CD14-positive monocyte (primary cell): ENCODE measurements around the gene WRNIP1. TPM values are rescaled to one million over a fixed set of nuclear protein-coding genes. Genes with fewer than 3 reads are reported as not detected.

Source experiments
- DNase-seq, 3 donors: peaks; one replicate each; pipeline ENCODE4 v3.0.0-alpha.2; 2011 to 2022
- H2AFZ ChIP-seq: 2 replicates; pipeline ENCODE4 v1.6.0; 2012; ENCODE audit warnings: mild to moderate bottlenecking, low read depth, low read length, inconsistent platforms; ENCODE audit not compliant: insufficient read depth, poor library complexity, severe bottlenecking
- H3K27ac ChIP-seq, 2 donors: 1 replicate in 1 of 2; 2 replicates in 1 of 2; pipeline ENCODE4 v1.5.1; 2012 to 2013; ENCODE audit warnings: low read length in 2 of 2, control low read depth in 1 of 2, inconsistent platforms in 1 of 2, low read depth in 1 of 2, mild to moderate bottlenecking in 1 of 2
- H3K27me3 ChIP-seq, 2 donors: one replicate each; pipeline versions ENCODE4 v1.6.0 to v1.6.1; 2011 to 2013; ENCODE audit warnings: low read length in 2 of 2; ENCODE audit not compliant: control insufficient read depth in 2 of 2, insufficient read depth in 2 of 2
- H3K36me3 ChIP-seq, 2 donors: replicated peaks in 1 of 2; 1 replicate in 1 of 2; 2 replicates in 1 of 2; pipeline versions ENCODE4 v1.5.1 to v1.6.1; 2012 to 2013; ENCODE audit warnings: low read length in 2 of 2, control low read depth in 1 of 2, inconsistent platforms in 1 of 2, mild to moderate bottlenecking in 1 of 2; ENCODE audit not compliant: insufficient read depth in 2 of 2, control insufficient read depth in 1 of 2
- H3K4me1 ChIP-seq, 2 donors: 1 replicate in 1 of 2; 2 replicates in 1 of 2; pipeline versions ENCODE4 v1.5.1 to v1.6.1; 2012 to 2013; ENCODE audit warnings: low read length in 2 of 2, control low read depth in 1 of 2, inconsistent platforms in 1 of 2, mild to moderate bottlenecking in 1 of 2, moderate library complexity in 1 of 2; ENCODE audit not compliant: insufficient read depth in 2 of 2, control insufficient read depth in 1 of 2
- H3K4me2 ChIP-seq: replicated peaks from 2 replicates; pipeline ENCODE3; 2012; ENCODE audit warnings: low read length, moderate library complexity, mild to moderate bottlenecking; ENCODE audit not compliant: poor library complexity, severe bottlenecking; ENCODE audit errors: extremely low read depth
- H3K4me3 ChIP-seq, 3 experiments: fragments of 200-600 bp in 1 of 3; sonication (generic) in 1 of 3; replicated peaks in 1 of 3; 1 replicate in 2 of 3; 2 replicates in 1 of 3; pipeline ENCODE4 v1.5.1; 2011 to 2013; ENCODE audit warnings: low read length in 3 of 3, mild to moderate bottlenecking in 3 of 3, control low read depth in 2 of 3, low read depth in 2 of 3, inconsistent platforms in 1 of 3, moderate library complexity in 1 of 3
- H3K79me2 ChIP-seq: 2 replicates; pipeline ENCODE4 v1.6.0; 2012; ENCODE audit warnings: mild to moderate bottlenecking, control low read depth, inconsistent platforms, low read length, moderate library complexity; ENCODE audit not compliant: insufficient read depth
- H3K9ac ChIP-seq: 2 replicates; pipeline ENCODE4 v1.6.0; 2017; ENCODE audit warnings: low read length, mild to moderate bottlenecking; ENCODE audit not compliant: insufficient read depth, poor library complexity, severe bottlenecking
- H3K9me3 ChIP-seq, 2 donors: replicated peaks in 1 of 2; 1 replicate in 1 of 2; 2 replicates in 1 of 2; pipeline versions ENCODE4 v1.5.1 to v1.6.1; 2012 to 2013; ENCODE audit warnings: low read length in 2 of 2, control low read depth in 1 of 2; ENCODE audit not compliant: control insufficient read depth in 1 of 2, insufficient read depth in 1 of 2
- H4K20me1 ChIP-seq: 2 replicates; pipeline ENCODE4 v1.6.0; 2012; ENCODE audit warnings: mild to moderate bottlenecking, low read length, control low read depth, moderate library complexity; ENCODE audit not compliant: insufficient read depth
- H3K27ac Mint-ChIP-seq, 7 donors: one replicate each; pipeline ENCODE4 v1.8.0; 2020; ENCODE audit warnings: mild to moderate bottlenecking in 7 of 7, mixed read lengths in 7 of 7, moderate library complexity in 6 of 7, inconsistent platforms in 2 of 7
- H3K27me3 Mint-ChIP-seq, 3 donors: one replicate each; pipeline ENCODE4 v1.8.0; 2021 to 2022; ENCODE audit warnings: low read depth in 3 of 3, mild to moderate bottlenecking in 3 of 3, mixed read lengths in 3 of 3, moderate library complexity in 3 of 3, inconsistent platforms in 1 of 3
- H3K36me3 Mint-ChIP-seq, 2 donors: one replicate each; pipeline ENCODE4 v1.8.0; 2020; ENCODE audit warnings: mixed read lengths in 2 of 2, inconsistent platforms in 1 of 2, mild to moderate bottlenecking in 1 of 2
- H3K4me1 Mint-ChIP-seq: one replicate; pipeline ENCODE4 v1.8.0; 2020; ENCODE audit warnings: mild to moderate bottlenecking, mixed read lengths
- H3K4me3 Mint-ChIP-seq, 2 donors: one replicate each; pipeline ENCODE4 v1.8.0; 2020; ENCODE audit warnings: mild to moderate bottlenecking in 2 of 2, mixed read lengths in 2 of 2, moderate library complexity in 1 of 2
- H3K9me3 Mint-ChIP-seq, 7 donors: one replicate each; pipeline ENCODE4 v1.8.0; 2020 to 2022; ENCODE audit warnings: mixed read lengths in 7 of 7, mild to moderate bottlenecking in 6 of 7, moderate library complexity in 6 of 7, inconsistent platforms in 2 of 7
- WGBS: methylation state at CpG from one replicate; pipeline ENCODE4 v1.1.5; 2013; ENCODE audit warnings: missing lambda C conversion rate; ENCODE audit not compliant: insufficient coverage; 5-methylcytosine and 5-hydroxymethylcytosine counted together
- intact Hi-C, 2 donors: fragments of 100-400 bp; cut with micrococcal nuclease; formaldehyde crosslinking; loops; one replicate each; pipeline versions ENCODE4 v1.15.0 to v1.15.1; 2023
- polyA plus RNA-seq, 3 donors: library from polyadenylated mRNA; depleted of rRNA in 1 of 3; unstranded in 2 of 3; stranded (reverse) in 1 of 3; fragments of 300-500 nt in 2 of 3; fragments of >200 nt in 1 of 3; fragmentation: Illumina TruSeq in 2 of 3; gene quantifications; 1 replicate in 2 of 3; 2 replicates in 1 of 3; pipeline ENCODE4 v1.2.3, GENCODE V29; 2012 to 2021
- TF ChIP-seq, protein P1 (sequence below): fragments of 200-600 bp; IDR thresholded peaks from one replicate; pipeline ENCODE4 v1.8.0; 2022; ENCODE audit warnings: antibody characterized with exemption, mild to moderate bottlenecking

WRNIP1 gene
- polyA plus RNA-seq, 3 donors = 17.5 to 25.8 (median 17.8) TPM

DNA sequence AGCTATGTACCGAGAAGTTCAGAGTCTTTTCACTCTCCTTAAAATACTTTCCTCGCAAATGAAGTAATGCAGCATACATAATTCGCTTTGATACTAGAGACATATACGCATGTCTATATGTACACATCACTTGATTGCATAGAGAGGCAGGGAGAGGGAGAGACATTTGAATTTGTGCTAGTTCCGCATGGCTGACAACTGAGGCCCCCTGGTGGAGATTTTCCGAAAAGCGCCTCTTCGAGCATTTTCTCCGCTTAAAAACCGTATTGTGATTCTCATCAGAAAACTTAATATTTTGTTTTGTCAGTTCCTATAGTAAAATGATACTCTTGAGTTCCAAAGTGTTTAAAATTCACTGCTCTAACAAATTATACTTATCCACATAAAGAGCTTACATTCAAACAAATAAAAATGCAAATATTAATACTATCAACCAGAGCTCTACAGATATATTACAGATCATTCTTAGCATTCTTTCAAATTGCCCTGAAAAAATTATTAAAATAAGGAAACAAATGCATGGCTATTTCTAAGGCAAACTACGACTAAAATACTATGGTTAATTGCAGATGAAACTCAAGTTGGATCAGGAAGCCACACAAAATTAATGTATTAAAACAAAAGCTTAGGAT, 15.1 kb upstream of the WRNIP1 start:
- no CpG with 5 or more reads among the region's 11 CpGs for WGBS
- intact Hi-C loops = loop anchor here in 1 of 2 donors (5.0 kb wide), 1 partner anchor 1153 kb away; no protein-coding TSS in a partner anchor
- H3K4me1 ChIP-seq = peaks cover 0 to 4% of the 10 kb centered on the region in 2 donors
- no peak overlapping the region for H3K4me3 ChIP-seq
- no peaks in the 10 kb centered on the region for H3K27me3 ChIP-seq
- peaks cover 0 to 9% (median 8%) of the 10 kb centered on the region in 3 donors for H3K27me3 Mint-ChIP-seq
- peak overlapping the region in 1 of 7 donors; percentile 43 for H3K27ac Mint-ChIP-seq
- no peak overlapping the region for H3K4me2 ChIP-seq
- no peak overlapping the region for H3K27ac ChIP-seq
- H3K79me2 ChIP-seq = no peaks in the 10 kb centered on the region
- H3K36me3 ChIP-seq = no peaks in the 10 kb centered on the region
- H2AFZ ChIP-seq = no peak overlapping the region
- H3K4me1 Mint-ChIP-seq = peaks cover 5% of the 10 kb centered on the region
- H3K9me3 Mint-ChIP-seq = no peaks in the 10 kb centered on the region
- no peak overlapping the region for H3K9ac ChIP-seq
- TF ChIP-seq, protein P1, sequence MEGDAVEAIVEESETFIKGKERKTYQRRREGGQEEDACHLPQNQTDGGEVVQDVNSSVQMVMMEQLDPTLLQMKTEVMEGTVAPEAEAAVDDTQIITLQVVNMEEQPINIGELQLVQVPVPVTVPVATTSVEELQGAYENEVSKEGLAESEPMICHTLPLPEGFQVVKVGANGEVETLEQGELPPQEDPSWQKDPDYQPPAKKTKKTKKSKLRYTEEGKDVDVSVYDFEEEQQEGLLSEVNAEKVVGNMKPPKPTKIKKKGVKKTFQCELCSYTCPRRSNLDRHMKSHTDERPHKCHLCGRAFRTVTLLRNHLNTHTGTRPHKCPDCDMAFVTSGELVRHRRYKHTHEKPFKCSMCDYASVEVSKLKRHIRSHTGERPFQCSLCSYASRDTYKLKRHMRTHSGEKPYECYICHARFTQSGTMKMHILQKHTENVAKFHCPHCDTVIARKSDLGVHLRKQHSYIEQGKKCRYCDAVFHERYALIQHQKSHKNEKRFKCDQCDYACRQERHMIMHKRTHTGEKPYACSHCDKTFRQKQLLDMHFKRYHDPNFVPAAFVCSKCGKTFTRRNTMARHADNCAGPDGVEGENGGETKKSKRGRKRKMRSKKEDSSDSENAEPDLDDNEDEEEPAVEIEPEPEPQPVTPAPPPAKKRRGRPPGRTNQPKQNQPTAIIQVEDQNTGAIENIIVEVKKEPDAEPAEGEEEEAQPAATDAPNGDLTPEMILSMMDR = peak; percentile 92
- peak; percentile 55 to 72 (median 66) for DNase-seq
- H3K36me3 Mint-ChIP-seq = no peaks in the 10 kb centered on the region
- no peaks in the 10 kb centered on the region for H4K20me1 ChIP-seq
- peak overlapping the region in 1 of 2 donors; percentile 13 for H3K4me3 Mint-ChIP-seq
- no peaks in the 10 kb centered on the region for H3K9me3 ChIP-seq

DNA sequence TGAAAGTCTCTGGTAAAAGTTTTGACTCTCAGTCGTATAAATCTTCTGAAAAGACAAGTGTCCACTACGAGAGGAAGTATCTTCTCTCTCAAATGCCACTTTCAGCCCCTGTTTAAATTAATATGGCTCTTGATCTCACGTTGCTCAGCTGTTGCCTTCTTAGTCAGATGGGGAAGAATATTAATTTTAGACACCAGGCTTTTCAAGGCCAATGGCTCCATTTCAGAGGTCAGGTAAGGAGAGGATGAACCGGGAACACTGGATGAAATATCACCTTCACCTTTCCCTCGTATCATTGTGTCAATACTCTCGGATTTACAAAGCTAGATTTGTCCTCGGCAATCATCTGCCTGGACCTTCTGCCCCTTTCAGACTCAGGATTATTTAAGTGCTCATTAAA, 14.4 kb upstream of the WRNIP1 start, which contains the start of gene MYLK4:
TSS of gene MYLK4 (minus strand) at position 91 of the 400 bp plus-strand sequence. CDS start 1,628 bp downstream, outside the sequence.
- H2AFZ ChIP-seq = no peak within 1 kb of the TSS
- H4K20me1 ChIP-seq = no peaks in the 10 kb centered on the region
- H3K27me3 ChIP-seq = no peaks in the 10 kb centered on the region
- H3K9me3 Mint-ChIP-seq = no peaks in the 10 kb centered on the region
- H3K4me1 Mint-ChIP-seq = peaks cover 8% of the 10 kb centered on the region
- H3K27me3 Mint-ChIP-seq = peaks cover 0 to 9% (median 8%) of the 10 kb centered on the region in 3 donors
- 71% methylated on average over 1 of the region's 7 CpGs for WGBS
- no peak within 1 kb of the TSS for H3K9ac ChIP-seq
- H3K27ac ChIP-seq = no peak within 1 kb of the TSS
- intact Hi-C loops = no loop called here
- no peak for DNase-seq
- H3K9me3 ChIP-seq = no peaks in the 10 kb centered on the region
- H3K4me3 Mint-ChIP-seq = peak within 1 kb of the TSS in 1 of 2 donors; percentile 13
- peaks cover 3 to 4% of the 10 kb centered on the region in 2 donors for H3K4me1 ChIP-seq
- peak within 1 kb of the TSS in 1 of 7 donors; percentile 43 for H3K27ac Mint-ChIP-seq
- TF ChIP-seq, protein P1 = no peak
- H3K36me3 Mint-ChIP-seq = no peaks in the 10 kb centered on the region
- no peaks in the 10 kb centered on the region for H3K79me2 ChIP-seq
- no peaks in the 10 kb centered on the region for H3K36me3 ChIP-seq
- H3K4me2 ChIP-seq = no peak within 1 kb of the TSS
- no peak within 1 kb of the TSS for H3K4me3 ChIP-seq
